Kidney capillary endothelial cell (primary cell): ENCODE data around the gene CAPN6.

ENCODE experiments used
- DNase-seq: peaks from one replicate; pipeline ENCODE4 v3.0.0-alpha.2; 2018; ENCODE audit warnings: low spot score

CAPN6 gene, protein sequence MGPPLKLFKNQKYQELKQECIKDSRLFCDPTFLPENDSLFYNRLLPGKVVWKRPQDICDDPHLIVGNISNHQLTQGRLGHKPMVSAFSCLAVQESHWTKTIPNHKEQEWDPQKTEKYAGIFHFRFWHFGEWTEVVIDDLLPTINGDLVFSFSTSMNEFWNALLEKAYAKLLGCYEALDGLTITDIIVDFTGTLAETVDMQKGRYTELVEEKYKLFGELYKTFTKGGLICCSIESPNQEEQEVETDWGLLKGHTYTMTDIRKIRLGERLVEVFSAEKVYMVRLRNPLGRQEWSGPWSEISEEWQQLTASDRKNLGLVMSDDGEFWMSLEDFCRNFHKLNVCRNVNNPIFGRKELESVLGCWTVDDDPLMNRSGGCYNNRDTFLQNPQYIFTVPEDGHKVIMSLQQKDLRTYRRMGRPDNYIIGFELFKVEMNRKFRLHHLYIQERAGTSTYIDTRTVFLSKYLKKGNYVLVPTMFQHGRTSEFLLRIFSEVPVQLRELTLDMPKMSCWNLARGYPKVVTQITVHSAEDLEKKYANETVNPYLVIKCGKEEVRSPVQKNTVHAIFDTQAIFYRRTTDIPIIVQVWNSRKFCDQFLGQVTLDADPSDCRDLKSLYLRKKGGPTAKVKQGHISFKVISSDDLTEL

DNA sequence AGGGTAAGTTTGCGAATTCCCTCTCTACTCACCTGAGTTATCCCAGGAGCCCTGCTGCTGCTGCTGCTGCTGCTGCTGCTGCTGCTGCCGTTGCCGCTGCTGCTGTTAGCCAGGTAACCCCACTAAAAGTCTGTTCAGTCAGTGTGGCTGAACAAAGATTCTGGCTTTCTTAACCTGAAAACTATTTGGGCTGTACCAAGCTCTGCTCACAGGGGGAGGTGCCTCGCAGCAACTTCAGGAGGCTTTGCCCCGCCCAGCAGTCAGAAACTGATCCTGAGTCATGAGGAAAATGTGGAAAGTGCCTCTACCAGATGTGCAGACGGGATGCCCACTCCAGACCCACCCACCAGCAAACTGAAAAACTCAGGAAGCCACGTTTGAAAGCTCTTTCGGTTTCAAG, at the start of gene CAPN6:
Gene CAPN6, minus strand, starts transcription at position 145 of the 400 bp plus-strand sequence. CDS start 6,547 bp downstream, outside the sequence.
- DNase-seq, result no peak

DNA sequence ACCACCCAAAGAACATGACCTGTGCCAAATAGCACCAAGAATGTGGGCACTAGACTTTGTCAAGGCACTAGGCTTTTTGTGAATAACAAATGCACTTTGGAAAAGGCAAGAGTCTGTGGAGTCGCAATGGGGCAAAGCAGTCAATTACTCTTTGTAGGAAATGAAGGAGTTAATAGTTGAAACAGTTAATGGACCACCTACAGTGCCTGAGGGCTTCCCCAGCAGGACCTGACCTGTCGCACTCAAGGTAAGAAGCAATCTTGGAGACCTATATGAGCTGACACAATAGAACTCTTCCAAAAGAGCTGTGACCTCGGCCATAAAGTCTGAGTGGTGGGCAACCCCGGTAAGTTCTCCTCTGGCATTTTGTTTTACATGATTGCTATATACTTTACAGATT, 49.2 kb upstream of the CAPN6 start:
- DNase-seq, result no peak

DNA sequence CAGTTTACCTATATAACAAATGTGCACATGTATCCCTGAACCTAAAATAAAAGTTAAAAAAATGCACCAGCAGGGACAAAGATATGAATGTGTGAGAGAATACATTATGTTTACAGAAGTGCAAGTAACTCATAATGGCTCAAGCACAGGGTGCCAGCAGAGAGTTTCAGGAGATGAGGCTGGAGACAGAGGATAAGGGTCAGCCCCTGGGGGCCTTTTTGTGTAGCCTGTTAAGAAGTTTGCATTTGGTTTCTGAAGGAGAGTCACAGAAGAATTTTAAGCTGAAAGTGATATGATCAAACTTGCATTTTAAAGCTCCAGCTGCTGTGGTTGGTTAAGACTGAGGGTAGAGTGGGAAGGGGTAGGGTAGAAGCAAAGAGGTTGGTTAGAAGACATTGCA, 48.6 kb upstream of the CAPN6 start:
- DNase-seq, result no peak

DNA sequence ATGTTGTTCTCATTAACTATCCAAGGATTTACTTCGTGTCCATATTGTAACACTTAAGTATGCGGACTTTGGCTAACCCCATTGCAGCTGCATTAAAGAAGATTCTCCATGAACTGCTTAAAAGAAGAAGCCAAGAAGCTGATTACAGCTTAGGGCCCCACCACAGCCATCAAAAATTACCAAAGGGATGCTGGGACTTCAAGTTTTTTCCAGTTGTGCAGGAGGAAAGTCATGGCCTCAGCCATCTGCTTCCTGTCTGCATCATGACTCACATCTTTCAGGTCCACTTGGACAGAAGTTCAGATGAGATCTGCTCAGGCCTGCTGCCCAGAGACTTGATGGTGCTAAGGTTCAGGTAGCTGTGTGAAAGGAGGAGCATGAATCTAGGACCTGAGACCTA, 38.8 kb upstream of the CAPN6 start:
- no peak for DNase-seq

DNA sequence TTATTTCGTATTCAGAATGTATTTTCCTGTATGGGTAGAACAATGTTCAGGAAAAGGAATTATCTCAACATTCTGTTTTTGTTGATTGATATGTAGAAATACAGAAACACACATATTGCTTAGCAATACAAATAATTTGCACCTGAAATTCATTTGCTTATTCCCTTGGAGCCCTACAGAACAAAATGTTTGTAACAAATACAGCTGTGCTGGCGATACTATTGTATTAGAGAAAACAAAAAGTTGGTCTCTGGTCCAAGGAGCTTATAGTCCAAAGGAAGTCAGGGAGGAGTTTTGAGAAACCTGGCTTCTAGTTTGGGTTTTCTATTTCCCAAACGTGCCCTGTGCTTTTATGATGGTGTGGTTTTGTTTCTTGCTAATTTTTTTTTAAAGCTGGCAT, 37.8 kb upstream of the CAPN6 start:
- no peak for DNase-seq

DNA sequence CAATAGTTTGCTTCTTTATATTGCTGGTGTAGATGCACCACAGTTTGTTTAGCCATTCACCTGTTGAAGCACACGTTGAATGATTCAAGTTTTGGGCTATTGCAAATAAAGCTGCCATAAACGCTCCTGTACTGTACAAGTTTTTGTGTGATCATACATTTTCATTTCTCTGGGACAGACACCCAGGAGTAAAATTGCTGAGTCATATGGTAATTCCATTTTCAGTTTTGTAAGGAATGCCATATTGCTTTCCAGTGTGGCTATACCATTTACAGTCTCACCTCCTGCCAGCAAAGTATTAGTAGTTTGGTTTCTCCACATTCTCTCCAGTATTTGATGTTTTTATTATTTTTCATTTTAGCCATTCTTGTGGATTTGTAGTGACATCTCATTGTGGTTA, 32.0 kb upstream of the CAPN6 start:
- DNase-seq, result no peak

DNA sequence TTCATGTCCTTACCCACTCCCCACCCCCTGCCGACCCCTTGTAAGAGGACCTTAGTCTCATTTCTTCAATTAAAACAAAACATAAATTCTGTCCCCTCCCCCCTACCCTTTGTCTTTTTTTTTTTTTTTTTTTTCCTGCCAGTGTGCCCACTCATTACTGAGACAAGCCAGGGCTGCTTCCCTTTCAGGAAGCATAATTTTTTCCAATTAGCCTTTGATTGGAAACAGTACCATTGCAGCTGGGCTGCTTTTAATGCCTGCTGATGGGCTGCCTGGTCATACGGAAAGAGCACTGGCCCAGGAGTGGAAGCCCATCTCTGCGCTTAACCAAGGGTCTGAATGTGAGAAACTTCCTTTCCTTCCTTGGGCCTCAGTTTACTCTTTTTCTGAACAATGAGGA, 18.6 kb upstream of the CAPN6 start:
- no peak for DNase-seq

DNA sequence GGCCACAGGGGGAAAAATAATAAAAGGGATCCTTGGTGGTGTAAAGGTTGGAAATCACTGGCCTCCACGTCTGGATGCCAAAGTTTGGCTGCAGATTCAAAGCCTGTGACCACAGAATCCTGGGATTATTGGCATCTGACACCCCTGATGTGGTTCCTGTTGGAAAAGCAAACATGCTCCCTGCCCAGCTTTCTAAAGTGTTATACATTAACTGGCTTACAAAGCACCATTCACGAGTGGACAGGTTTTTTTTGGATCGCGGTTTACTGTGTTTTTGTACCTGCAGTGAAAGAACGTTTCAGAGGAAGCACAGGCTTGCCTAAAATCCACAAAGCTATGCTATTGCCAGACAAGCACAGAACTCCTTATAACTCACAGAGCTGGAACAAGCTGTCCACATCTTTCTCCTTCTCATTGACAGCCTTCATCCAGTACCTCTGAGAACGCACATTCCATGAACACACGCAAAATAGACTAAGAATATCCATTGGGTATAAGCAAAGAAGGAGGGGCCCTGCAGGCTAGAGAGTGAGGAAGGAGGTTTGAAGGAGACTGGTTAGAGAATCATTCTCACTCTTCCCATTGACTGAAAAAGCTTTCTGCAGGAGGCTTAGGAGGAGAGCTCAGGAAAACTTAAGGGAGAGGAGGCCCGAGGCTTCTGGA, 14.5 kb upstream of the CAPN6 start:
- DNase-seq, result no peak

DNA sequence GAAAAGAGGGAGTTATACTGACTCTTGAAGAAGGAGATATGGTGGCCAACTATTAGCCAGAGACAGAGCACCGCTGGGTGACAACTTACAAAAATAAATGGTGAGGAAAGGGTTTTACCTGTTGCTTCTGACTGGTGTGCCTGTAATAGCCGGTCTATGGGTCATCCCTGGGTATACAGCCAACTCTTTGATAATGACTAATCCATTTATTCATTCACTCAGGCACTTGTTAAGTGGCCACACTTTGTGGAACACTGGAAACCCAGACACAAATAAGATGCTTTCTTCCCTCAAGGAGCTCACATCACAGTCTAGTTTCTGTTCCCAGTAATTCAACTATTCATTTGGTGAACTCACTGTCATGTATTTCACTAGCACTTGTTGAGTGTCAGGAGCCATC, 13.2 kb upstream of the CAPN6 start:
- DNase-seq, result no peak

DNA sequence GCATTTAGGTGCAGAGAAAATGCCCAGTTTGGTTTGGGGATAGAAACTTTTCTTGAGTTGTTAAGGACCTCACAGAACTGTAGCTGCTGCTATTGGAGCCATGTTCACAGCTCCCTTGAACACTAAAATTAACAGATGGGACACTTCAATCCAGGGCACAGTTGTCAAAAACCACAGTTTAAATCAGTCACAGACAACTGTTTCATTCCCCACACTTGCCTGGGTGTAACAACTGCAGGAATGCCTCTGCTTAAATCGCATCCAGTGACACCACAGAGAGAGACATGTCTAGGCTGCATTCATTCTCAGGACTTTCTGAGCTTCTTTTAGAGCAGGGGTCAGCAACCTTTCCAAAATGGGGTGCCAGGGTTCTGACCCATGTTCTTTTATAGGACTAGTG, 12.7 kb upstream of the CAPN6 start:
- DNase-seq, result no peak

DNA sequence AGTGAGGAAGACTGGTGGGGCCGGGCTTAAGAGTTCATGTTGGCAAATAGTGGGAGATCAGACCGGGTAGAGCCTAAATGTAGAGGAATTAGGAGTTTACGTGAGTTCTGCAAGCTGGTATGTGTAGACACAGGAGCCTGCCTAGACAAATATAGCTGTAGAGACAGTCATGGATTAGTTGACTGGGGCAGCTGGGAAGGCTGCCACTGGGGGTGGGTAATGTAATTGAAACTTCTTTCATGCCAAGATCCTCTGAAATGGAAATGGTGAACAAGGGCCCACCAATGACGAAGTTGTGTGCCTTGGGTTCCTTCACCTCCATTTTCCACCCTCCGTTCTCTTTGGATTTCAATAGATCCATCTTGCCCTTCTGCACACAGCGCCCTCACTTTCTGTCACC, 11.9 kb upstream of the CAPN6 start:
- DNase-seq, result no peak

DNA sequence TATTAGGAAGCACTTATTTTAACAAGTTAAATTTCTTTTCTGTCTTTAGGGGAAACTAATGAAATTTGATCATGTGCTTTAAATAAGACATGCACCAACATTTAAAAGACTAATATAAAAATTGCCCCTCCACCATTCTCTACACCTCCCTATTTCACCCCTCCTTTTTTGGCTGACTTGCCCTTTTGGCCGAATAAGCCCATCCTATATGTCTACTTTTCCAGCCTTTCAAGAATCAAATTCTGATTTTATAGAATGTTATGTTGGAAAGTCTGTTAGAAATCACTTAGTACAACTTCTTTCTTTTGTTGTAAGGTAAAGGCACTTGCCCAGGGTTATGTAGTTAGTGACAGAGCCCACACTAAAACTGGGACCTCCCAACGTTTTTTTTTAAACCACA, 1.8 kb downstream of the CAPN6 start:
- DNase-seq, result no peak

DNA sequence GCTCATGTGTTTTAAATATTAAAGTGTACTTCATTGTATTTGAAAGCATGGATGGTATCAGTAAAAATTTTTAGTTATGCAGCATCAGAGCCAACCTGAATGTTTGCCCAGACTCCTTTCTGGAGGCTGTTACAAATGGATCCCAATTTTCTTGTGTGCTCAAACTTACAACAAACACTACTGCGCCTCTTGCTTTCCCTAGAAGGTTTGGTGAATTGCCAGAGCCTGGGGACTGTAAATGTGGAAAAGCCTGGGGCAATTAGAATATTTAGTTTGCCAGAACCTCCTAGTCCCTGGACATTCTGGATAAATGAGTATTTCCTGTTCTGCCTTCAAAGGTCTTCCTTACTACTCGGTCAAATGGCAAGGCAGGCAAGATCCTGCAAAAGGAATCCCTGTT, 4.8 kb downstream of the CAPN6 start:
- no peak for DNase-seq

DNA sequence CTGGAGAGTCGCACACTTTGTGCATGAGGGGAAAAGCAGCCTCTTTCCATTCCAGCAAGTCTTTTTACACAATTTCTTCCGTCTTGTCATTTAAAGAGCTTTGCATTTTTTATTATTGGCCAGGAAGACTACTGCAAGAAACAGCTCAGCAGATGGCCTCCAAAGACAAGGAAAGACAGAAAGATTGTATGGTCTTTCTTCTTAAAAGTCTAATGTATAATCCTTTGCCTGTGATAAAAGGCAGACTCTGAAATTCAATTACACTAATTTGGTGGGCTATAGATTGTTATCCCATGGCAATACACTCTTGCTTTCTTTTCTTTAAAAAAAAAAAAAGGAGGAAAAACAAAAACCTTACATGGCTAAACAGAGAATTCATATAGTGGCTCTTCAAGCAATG, 5.9 kb downstream of the CAPN6 start:
- no peak for DNase-seq

DNA sequence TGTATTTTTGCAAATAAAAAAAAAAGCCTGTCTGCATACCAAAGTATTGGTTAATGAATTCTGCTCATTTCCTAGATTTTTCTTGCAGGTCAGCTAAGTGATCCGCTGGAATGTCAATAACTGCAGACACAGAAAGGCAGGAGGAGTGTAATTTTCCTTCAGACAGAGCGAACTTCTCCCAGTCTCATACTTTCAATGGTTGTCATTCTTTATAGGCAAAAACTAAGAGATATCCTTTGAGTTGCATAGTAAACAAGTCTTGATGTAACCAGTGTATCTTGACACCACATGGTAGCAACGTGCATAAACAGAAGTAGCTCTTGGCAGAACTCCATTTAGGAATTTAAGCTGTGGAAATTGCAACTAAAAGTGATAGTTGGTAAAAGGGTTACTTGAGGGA, 8.2 kb downstream of the CAPN6 start:
- no peak for DNase-seq

DNA sequence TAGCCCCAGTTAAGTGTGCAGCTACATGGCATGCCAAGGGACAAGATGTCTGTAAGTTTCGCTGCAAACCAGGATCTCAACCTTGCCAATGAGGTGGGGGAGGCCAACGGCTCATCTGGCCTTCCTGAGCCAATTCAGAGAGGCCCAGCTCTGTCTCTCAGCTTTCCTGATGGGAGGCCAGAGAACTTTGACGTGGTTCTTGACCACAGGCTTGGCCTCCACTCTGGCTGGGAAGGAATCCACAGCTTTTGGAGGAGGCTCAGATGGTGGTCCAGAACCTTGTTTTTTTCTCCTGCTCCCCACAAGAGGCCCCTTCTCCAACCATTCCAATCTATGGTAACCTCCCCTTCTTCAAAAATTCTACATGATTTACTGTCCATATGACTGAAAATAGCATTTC, 9.8 kb downstream of the CAPN6 start:
- DNase-seq, result no peak

DNA sequence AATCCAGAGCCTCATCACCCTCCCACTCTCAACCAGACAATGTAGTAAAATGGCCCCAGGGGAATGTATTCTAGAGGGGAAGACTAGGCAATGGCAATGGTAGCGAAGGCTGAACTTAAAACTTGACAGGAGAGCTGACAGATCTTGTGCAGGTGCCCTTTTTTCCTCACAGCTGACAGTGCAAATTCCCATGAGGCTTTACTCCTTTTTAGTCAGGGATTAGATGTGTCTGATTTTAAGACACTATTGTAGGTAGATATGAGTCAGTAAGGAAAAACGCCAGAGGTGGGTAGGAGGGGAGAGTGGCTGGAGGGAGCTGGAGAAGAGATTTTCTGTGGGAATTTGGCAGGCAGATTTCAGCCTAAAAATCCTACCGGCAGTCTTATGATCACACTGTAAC, 10.7 kb downstream of the CAPN6 start:
- no peak for DNase-seq

DNA sequence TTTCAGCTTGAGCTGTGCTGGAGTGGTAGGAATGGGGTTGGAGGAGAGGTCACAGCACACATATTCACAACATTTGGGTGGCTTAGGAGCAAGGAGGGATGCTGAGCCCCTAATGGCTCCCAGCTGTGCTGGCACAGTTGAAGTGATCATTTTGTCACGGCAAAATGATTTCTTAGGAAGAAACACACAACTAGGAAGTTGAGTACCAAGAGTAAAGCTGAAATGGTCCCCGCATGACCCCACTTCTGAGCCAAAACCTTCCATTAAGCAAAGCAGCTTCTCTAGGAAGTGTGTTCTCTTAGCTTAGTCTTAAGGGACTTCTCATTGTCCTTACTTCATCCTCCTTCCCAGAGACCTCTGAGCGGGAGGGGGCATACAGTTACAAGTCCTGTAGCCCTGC, 12.6 kb downstream of the CAPN6 start:
- no peak for DNase-seq

DNA sequence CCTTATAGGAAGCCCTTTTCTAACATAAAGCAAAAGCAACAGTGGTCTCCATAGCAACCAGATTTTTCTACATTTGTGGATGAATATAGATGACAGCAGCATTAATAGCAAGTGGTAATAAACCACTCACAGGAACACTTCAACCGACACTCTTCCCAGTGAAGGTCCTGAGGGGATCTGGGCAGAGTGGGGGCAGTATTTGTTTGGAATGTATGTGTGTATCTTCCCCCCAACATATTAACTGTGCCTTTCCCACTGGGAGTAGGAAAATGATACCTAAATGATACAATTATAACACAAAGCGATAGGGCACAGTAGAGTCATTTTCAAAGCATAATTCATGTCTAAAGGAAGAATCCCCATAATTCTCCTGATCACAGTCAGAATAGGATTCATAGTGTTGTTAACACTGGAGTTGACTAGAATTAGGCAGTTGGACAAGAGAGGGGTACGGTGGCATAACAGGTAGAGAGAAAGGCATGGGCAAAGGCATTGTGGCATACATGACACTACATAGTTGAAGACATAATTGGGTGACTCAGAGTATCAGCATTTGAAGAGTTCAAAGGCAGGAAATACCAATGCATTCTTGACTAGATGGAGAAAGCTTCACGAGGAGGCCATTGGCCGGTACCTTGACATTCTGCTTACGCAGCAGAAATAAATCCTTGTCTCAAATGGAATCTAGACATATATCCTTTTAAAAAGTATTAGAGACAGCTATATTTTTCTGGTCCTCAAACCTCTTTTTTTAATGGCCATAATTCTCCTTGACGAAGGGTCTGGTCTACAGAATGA, 15.2 kb downstream of the CAPN6 start:
- DNase-seq, result no peak

DNA sequence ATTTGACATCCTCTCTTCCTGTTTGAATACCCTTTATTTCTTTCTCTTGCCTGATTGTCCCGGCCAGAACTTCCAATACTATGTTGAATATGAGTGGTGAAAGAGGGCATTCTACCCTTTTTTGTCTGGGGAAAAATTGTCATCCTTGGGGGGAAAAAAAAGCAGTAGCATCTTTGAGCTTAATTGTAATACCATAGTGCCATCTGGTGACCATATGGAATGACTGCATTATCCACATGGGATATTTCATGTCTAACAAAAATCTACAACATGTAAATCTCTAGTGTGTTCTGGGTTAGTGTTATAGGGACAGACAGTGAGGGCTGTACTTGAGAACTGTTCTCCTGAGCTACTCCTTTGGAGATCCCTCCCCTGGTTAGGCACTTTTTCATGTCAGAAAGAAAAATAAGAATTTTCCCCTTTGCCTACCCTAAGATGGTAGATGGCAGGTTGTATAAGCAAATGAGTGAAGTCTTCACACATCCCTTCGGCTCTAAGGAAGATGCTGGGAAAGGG, 26.0 kb downstream of the CAPN6 start:
- DNase-seq, result peak; percentile 16

DNA sequence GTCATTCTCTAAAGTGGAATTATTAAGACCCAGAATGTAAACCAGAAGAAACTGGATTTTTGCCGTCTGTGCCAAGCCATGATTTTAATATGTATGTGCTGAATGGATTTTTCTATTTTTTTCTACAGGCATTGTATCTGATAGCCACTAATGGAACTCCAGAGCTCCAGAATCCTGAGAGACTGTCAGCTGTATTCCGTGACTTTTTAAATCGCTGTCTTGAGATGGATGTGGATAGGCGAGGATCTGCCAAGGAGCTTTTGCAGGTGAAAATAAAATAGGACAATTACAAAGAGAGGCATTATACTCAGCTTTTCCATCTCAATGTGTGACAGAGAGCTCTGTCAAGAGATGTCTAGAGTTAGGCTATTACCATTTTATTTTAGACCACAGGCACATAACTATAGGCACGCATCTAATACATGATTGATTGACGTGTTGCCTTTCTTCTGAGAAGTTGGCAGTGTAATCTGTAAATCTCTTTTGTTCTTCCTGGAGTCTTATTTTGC, 53.9 kb downstream of the CAPN6 start:
- no peak for DNase-seq

DNA sequence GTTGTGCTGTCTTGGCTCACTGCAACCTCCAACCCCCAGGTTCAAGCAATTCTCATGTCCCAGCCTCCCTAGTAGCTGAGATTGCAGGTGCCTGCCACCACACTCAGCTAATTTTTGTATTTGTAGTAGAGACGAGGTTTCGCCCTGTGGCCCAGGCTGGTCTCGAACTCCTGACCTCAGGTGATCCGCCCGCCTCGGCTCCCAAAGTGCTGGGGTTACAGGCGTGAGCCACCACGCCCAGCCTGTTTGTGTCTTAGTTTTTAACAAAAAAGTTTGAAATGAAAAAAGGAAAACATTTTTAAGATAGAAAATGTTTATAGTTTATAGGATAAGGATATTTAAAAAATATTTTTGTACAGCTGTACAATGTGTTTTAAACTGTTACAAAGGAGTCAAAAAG, 62.4 kb downstream of the CAPN6 start:
- no peak for DNase-seq
